H1 (cell line): ENCODE data around the gene CTRL.

ENCODE experiments used
- BRCA1 ChIP-seq: IDR thresholded peaks from 2 replicates; pipeline ENCODE4 v1.6.1; 2012; ENCODE audit warnings: low read depth, low read length, improper control_type of control experiment
- CEBPB ChIP-seq: IDR thresholded peaks from 2 replicates; pipeline ENCODE4 v1.6.1; 2012; ENCODE audit warnings: low read depth, low read length
- CTCF ChIP-seq, 3 experiments: IDR thresholded peaks; 1 replicate in 2 of 3; 2 replicates in 1 of 3; pipeline versions ENCODE4 v1.5.1 to v1.6.1; 2011; ENCODE audit warnings: low read length in 3 of 3, mild to moderate bottlenecking in 3 of 3, inconsistent platforms in 2 of 3, low read depth in 1 of 3, moderate library complexity in 1 of 3; ENCODE audit not compliant: insufficient read depth in 1 of 3; ENCODE audit errors: control extremely low read depth in 1 of 3
- EP300 ChIP-seq, 2 experiments: IDR thresholded peaks; 1 replicate in 1 of 2; 2 replicates in 1 of 2; pipeline ENCODE4 v1.6.1; 2011 to 2012; ENCODE audit warnings: low read depth in 2 of 2, low read length in 2 of 2, mild to moderate bottlenecking in 2 of 2, borderline replicate concordance in 1 of 2, inconsistent platforms in 1 of 2, moderate library complexity in 1 of 2
- FOSL1 ChIP-seq: IDR thresholded peaks from 2 replicates; pipeline ENCODE4 v1.6.1; 2011; ENCODE audit warnings: mild to moderate bottlenecking, low read depth, low read length, moderate library complexity; ENCODE audit not compliant: insufficient read depth
- POLR2A ChIP-seq, 2 experiments: IDR thresholded peaks; 1 replicate in 1 of 2; 2 replicates in 1 of 2; pipeline ENCODE4 v1.6.1; 2011; ENCODE audit warnings: low read depth in 2 of 2, low read length in 2 of 2, mild to moderate bottlenecking in 2 of 2; ENCODE audit errors: control extremely low read depth in 1 of 2
- RAD21 ChIP-seq, 2 experiments: IDR thresholded peaks in 1 of 2; conservative IDR thresholded peaks in 1 of 2; 2 replicates each; pipeline ENCODE4 v1.6.1; 2011; ENCODE audit warnings: low read depth in 2 of 2, low read length in 2 of 2, improper control_type of control experiment in 1 of 2, inconsistent platforms in 1 of 2, mild to moderate bottlenecking in 1 of 2, moderate library complexity in 1 of 2
- SIX5 ChIP-seq: IDR thresholded peaks from 2 replicates; pipeline ENCODE4 v1.6.1; 2011; ENCODE audit warnings: mild to moderate bottlenecking, low read depth, low read length
- SP1 ChIP-seq: IDR thresholded peaks from 2 replicates; pipeline ENCODE4 v1.6.1; 2011; ENCODE audit warnings: low read depth, low read length
- SP2 ChIP-seq: IDR thresholded peaks from 2 replicates; pipeline ENCODE4 v1.6.1; 2012; ENCODE audit warnings: mild to moderate bottlenecking, low read length, inconsistent platforms
- TAF7 ChIP-seq: optimal IDR thresholded peaks from 2 replicates; pipeline ENCODE3; 2011; ENCODE audit warnings: low read depth, mild to moderate bottlenecking, inconsistent platforms, low read length, moderate library complexity, borderline replicate concordance
- TEAD4 ChIP-seq: IDR thresholded peaks from 2 replicates; pipeline ENCODE4 v1.6.1; 2012; ENCODE audit warnings: low read depth, low read length, inconsistent platforms, mixed read lengths

- TF ChIP-seq CTCF (IDR thresholded peaks at IDR 0.05; ENCODE audit: control extremely low read depth in 1 of 3, insufficient read depth in 1 of 3, low read depth in 1 of 3, low read length in 3 of 3): no peak
- TF ChIP-seq EP300 (IDR thresholded peaks at IDR 0.05; ENCODE audit: borderline replicate concordance in 1 of 2, low read depth in 2 of 2, low read length in 2 of 2): no peak
- TF ChIP-seq SP1: no peak
- no peak for TF ChIP-seq SP2
- TF ChIP-seq TAF7: no peak
- no peak for TF ChIP-seq SIX5
- no peak for TF ChIP-seq CEBPB
- TF ChIP-seq FOSL1: no peak
- no peak for TF ChIP-seq TEAD4
- no peak for TF ChIP-seq BRCA1
- no peak for TF ChIP-seq RAD21 (IDR thresholded peaks at IDR 0.05 in 1 of 2, conservative IDR thresholded peaks at IDR 0.05 in 1 of 2; ENCODE audit: low read depth in 2 of 2, low read length in 2 of 2)
- TF ChIP-seq POLR2A (IDR thresholded peaks at IDR 0.05; ENCODE audit: control extremely low read depth in 1 of 2, low read depth in 2 of 2, low read length in 2 of 2): no peak
Measured at GRCh38 chr16:67977469-67978227, 46.0 kb upstream of the CTRL start.
